Non-pigmented ciliary epithelial cell (primary cell): ENCODE data around the gene FMNL1.

Experiments used
- DNase-seq: peaks from one replicate; pipeline ENCODE4 v3.0.0-alpha.2; 2010; ENCODE audit warnings: low read depth

Gene FMNL1

DNA sequence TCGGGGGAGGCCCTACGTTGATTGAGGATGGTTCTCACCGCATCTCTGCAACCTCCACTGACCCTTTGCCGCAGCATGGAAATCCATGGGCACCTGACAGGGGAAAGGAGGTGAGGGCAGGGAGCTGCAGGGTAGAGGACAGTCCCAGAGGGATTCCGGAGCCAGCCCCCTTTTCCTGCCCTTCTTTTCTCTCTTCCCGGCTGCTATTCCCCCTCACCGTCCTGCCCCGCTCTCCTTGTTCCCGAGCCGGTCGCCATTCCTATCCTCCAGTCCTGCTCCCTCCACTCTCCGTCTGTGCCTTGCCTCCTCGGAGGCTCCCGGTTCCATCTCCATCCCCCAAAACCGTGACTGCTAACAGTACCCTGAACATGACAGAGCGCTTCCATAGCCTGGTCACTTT, 35.4 kb downstream of the FMNL1 start:
- no peak for DNase-seq

DNA sequence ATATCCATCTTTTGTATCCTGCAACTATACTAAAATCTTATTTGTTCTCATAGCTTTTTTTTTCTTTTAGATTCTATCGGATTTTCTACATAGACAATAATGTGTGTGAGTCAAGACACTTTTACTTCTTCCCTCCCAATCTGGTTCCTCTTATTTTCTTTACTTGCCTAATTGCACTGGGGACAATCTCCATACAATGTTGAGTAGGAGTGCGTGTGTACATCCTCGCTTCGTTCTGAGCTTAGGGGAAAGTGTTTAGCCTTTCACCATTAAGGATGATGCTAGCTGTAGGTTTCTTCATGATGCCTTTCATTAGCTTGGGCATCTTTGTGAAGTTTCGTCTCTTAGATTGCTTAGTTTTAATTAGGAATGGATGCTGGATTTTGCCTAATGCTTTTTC, 37.3 kb downstream of the FMNL1 start:
- DNase-seq = no peak

DNA sequence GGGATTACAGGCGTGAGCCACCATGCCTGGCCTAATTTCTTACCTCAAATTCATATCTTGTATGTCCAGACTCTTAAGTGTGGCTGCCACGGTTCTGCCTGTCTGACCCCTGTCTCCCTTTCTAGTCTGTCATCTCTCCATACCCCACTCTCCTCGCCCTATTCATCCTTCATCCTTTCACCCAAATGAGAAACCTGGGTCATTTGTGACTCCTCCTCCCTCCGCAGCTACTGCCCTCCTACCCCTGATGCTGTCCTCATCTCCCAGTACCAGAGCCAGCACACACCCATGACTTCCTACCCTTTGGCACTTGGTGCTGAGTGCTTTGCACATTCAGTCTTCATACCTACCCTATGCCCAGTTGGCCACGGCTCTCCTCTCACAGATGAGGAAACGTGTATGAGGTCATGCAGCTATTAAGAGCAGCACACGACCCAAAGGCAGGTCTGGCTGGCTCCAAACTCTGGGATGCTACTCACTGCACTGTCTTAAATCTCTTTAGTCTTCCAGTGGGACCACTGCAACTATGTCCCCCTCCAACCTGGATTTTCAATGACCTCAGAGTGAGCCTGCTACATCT, 38.6 kb downstream of the FMNL1 start:
- DNase-seq = no peak

DNA sequence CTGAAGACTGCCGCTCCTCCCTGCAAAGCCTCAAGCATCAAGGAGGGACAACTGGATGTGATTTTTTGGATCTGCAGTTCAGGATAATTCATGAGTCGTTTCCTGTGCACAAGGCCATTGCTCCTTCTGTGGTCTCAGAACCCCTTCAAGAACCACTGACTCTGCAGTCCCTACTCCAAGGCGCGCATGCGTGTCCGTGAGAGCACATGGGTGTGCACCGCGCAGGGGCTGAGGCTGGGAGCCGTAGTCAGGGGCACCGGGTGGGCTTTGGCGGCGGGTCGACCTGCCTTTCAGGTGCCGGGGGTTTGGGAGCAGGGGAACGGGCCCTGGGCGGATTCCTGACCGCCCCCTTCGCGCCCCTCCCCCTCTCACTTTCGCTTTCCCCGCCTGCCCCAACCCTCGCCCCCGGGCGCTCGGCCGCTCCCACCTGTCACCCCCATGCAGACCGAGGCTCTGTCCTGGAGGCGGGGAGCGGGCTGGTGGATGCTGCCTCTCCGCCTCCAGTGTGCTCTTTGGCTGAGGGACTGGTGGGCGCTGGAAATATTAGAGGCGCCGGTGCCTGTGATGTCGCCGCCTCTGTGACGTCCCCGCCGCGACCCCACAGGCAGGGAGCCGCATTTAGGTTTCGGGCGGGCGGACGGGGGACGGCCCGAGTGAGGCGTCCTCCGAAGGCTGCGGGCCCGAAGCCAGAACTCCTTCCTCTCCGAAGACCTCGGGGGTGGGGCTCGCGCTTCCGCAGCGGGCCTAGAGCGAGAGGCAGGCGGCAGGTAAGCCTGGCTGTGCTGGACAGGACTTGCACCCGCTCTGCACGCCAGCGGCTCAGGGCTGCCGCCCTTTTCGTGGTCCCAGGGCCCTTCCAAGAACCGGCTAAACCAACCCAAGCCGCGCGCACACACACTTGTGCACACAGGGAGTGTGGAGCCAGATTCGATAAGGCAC, 40.2 kb downstream of the FMNL1 start, which contains the start of gene SPATA32:
TSS of gene SPATA32 (minus strand) at position 518 of the 939 bp plus-strand sequence. CDS start at position 440, 78 bp downstream.
- DNase-seq = no peak

DNA sequence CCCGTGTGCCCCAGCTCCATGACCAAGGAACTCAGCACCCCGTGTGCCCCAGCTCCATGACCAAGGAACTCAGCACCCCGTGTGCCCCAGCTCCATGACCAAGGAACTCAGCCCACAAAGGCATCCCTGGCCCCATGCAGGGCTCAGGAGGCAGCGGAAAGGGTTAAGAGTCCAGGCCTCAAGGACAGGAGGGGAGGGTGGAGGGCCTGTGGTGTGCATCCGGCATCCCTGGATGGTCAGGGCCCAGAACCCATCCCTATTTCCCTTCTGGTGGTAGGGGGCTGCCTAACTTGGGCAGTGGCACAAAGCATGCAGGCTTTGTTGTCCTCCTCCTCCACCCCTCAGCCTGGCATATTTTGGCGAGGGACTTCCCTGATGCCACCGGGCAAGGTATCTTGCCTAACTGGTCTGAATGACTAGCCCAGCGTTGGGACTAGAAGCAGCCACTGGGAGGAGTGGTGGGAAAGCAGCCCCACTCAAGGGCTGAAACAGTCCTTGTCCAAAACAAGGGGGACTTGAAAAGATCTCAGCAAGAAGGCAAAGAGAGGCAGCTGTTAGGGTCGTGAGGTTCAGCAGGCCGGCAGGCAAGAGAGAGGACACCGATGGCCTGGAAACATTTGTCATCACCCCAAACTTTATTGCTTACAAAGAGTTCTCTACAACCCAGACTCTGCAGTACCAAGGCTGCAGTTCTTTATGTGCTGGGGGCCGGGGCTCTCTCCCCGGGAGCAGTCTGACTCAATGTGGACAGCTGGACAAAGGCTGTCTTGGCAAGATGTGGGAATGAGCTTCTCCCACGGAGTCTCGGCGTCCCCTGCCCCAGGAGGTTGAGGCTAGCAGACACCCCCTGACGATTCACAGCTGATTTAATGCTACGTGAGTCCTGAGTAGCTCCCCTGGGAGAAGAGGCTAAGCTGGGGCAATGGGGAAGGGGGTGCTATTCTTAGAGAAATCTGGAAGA, 41.1 kb downstream of the FMNL1 start:
- DNase-seq = no peak

DNA sequence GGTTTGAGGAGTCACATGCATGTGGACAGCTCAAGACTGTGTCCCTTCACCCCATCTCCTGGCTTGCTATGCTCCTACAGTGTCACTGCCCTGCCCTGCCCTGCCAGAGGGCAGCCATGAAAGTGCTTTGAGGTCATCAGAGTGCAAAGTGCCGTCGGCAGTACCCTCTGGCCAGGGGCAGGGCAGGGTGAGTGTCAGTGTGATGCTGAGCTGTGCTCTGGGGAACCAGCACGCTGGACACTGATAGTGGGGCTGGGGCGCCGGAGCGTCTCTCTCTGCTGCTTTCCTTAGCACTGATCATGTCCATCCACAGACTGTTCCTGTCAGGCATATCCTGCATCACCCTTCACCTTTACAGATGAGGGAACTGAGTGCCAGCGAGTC, 41.8 kb downstream of the FMNL1 start:
- DNase-seq = no peak

DNA sequence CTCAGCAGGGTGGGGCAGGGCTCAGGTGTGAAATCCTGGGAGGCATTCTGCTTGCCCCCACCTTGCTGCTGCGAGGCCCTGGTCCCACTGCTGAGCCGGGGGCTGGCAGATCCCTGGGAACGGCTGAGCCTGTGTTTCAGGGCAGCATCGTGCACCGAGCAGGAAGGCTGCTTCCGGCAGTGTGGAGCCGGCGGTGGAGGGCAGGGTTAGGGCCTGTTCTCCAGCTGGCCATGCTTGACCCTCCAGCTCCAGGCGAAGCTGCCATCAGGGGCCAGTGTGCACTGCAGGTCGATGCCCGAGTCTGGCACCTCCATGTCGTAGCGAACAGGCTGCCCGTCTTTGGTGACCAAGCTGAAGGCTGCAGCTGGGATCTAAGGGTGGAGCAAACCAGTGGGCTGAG, 42.7 kb downstream of the FMNL1 start:
- DNase-seq = no peak

DNA sequence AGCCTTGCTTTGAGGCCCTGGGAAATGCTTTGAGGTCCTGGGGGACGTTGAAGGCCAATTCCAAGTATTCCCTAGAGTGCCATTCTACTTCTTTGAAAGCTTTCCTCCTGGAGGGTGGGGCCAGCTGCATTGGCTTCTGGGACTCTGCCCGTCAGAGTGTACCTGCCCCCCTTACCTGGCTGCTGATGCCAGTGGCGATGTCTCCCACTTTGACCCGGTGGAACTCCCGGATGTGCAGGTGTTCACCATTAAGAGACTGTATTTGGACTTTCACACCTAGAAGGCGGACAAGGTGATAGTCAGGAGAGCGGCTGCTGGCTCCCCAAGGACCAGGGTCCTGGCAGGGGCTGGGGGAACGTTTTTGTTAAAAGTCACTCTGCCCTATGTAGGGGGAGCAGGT, 43.3 kb downstream of the FMNL1 start:
- no peak for DNase-seq

DNA sequence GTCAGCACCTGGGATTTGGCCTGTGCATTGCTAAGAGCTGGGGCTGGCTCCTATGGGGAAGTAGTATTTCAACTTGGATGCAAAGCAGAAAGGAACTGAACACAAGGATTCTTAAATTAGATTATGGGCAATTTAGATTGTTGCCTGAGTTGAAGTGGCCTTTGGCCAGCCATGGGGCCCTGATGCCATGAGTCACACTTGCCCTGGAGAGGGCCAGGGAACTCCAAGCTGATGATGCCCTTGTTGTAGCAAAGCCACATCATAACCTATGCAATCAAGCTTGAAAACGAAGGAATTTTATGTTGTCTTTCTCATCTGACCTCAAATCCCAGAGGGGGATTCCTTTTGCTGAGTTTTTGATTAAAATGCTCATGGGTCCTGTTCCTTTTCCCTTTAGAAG, 44.1 kb downstream of the FMNL1 start:
- DNase-seq = no peak

DNA sequence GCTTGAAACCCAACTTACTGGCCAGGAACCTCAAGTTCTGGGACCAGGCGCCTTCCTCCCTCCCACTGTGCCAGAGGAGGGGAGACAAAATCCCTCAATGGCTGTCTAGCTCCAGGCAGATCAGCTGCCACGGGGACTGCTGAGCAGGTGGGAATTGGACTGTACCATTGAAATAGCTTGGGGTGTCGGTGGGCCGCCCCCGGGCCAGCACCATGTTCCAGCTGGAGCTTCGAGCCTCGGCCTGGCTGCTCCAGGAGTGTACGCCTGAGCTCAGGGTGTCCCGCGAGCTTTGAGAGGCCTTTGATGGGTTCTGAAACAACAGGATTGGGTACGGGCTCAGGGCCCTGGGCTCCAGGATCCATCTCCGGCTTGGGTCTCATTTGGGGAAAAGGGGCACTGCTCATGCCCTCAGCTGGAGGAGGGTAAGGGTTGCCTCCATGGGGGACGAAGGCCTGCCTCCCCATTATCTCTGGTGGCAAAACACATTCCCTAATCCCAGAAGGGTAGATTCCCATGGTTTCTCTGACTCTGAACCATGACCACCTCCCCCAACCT, 44.8 kb downstream of the FMNL1 start:
- DNase-seq = no peak

DNA sequence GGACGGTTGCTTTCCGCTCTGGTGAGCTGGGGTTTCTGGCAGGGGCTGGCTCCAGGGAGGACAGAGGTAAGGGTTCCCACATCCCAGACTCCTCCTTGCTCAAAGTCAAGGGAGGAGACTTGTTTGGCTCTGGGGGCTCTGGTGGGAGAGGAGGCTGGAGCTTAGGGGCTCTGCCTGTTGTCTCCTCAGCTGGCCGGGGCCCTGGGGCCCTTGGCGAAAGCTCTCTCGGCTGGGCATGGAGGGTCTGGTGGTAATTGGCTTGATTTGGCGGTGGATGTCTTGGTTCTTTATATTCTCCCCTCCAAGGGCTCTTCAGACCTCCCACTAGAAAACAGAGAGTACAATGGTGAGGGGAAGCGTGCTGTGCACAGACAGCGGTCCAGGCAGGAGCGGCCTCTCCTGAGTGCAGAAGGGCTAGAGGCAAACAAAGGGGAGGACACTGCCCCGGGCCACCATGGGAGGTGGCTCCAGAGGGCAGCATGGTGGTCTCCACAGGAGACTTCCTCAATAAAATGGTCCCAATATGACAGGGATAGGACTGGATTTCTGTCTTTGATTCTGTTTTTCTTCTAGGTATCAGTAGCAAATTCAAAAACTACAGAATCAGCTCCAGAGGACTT, 45.9 kb downstream of the FMNL1 start:
- DNase-seq = no peak

DNA sequence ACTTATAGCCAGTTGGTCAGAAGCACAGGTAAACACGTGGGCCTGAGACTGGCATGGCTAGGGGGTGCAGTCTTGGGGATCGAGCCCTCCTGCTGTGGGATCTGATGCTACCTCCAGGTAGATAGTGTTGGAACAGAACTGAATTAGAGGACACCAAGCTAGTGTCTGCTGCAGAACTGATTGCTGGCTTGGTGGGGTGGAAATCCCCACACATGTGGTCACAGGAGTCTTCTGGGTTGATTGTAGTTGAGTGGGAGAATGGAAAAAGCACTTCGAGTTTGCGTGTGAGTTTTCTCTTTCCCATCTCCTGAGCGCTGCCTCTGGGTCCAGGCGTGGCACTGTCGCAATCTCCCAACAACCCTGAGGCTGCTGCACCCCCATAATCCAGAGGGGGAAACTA, 48.2 kb downstream of the FMNL1 start:
- DNase-seq = no peak

DNA sequence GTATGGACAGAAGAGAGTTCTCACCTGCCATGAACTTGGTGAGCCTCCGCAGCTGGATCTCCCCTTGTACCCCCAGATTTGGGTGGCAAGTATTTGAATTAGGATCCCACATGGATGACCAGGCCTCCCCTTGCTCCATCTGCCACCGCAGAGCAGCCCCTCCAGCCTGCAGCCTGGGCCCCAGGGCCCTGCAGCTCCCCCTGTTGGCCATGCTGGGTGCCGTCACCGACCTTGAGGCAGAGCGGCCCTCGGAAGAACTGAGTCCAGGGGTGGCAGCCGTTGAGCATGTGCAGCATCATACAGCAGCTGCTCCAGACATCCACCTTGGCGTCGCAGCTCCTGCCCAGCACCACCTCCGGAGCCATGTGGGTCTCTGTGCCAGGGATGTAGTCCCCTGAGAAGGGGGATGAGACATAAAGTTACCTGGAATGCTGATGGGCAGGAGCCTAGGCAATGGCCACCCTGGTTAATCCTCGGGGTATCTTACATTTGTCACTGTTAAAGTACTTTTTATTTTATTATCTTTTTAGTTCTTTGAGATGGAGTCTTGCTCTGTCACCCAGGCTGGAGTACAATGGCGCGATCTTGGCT, 49.2 kb downstream of the FMNL1 start:
- no peak for DNase-seq

DNA sequence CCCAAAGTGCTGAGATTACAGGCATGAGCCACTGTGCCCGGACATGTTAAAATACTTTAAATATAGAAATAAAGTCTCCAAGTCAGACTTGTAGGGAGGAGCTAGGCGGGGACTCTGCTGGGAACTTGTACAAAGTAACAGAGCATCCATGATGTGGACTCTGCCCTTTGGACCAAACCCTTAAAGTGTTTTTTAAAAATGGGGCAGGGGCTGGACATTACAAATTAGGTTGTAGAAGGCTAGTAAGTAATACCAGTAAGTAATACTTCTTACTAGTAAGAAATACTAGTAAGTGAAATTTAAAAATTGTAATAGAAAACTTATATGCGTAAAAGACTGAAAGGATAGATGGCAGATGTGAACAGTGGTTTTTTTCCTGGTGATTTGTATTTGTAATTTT, 49.9 kb downstream of the FMNL1 start:
- DNase-seq = no peak

DNA sequence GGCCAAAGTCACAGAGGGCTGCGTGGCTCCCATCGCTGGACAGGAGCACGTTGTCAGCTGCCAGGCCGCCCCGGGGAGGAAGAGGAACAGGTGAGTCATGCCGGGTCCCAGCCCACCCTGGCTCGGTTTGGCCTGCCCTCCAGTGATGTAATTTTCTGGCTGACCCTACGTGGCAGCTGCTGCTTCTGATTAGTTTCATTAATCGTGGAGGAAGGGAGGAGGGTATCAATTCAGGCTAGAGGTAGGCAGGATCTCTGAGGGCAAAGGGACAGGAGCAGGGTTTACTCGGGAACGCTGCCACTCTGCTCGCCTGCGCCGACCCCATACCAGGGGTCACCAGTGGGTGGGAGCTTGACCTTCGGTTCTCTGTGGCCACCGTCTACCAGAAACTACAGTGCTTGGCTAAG, 51.9 kb downstream of the FMNL1 start:
- no peak for DNase-seq

DNA sequence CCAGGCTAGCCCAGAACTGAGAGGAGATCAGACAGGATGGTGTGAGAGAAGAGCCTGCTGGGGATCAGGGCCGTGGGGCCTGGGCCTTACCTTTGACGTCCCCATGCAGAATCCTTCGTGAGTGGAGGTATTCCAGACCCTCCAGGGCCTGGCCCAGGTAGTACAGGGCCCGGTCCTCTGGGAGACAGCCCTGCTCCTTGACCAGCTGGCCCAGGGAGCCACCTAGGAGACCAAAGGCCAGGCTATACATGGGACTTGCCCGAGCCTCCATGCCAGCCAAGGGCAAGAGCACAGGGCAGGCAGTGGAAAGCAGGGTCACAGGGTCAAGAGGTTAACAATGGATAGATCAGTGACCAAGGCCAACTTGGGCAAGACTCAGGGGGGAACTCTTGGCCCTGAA, 52.3 kb downstream of the FMNL1 start:
- no peak for DNase-seq

DNA sequence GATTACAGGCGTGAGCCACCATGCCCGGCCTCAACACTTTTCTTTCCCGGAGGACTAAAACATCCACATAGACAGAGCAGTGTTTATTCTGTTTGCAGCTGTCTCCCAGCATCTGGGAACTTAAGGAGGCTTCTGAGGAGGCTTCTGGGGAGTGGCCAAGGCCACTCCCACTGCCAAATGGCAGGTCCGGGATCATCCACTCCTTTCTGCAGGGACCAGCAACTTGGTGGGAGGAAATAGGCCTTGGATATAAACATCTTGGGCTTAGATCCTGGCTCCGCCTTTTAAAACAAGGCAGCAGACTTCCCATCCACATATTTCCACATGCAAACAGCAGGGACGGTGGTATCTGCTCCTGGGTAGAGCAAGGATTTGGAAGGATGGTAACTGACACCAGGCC, 54.3 kb downstream of the FMNL1 start:
- no peak for DNase-seq

DNA sequence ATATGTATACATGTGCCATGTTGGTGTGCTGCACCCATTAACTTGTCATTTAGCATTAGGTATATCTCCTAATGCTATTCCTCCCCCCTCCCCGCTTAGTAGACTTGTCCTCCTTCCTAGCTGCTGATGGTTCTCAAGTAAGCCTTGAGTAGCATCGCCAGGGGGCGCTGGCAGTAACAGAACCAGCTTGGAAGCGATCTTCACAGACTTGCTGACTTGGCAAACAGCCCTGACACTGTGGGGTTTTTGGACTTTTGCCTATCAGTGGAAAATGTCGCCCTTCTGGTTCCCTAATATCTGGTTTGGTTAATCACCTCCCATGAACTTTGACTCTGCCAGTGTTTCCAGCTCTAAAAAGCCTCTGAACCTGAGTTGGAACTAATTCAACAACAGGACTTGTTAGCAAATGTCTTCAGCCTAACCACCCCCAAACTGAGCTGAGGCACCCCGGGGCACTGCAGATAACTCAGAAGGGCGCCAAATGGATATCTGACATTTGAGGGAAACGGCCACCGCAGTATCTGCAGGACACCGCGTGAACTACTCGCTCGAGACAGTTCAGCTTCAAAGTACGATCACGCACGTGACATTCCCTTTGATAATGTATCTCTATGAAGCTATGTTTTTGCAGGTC, 55.6 kb downstream of the FMNL1 start:
- DNase-seq = peak; percentile 72

DNA sequence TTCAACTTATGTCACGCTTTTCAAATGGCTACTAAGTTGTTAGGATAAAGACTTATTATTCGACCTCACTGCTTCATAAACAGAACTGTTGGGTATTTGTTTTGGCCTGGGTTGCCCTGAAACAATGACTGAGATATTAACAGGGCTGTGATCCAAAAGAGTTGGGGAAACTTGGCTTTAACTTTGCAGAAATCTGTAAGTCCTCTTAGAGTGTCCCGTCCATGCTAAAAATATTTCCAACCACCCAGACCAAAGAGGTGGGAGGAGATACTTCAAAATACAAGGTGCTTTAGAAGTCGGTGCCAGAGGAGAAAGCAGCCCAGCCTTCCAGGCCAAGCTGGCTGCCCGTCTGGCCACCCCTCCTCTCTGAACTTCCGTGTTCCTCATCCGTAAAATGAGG, 56.3 kb downstream of the FMNL1 start:
- DNase-seq = no peak

DNA sequence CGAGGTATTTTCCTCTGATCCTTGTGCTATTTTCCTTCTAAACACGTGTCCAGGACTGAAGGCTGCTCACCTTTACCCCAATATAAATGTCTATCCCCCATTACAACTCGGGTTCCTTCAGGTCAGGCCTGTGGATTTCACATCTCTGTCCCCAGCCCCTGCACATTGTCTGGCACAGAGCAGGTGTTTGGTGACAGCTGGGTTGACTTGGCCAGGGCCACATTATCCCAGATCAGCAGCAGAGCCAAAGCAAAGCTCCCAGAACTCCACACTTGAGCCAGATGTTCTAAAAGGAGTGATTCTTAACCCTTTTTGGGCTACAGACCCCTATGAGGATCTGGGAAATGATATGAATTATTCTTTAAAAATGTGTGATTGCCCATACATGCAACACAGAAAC, 58.2 kb downstream of the FMNL1 start:
- DNase-seq = no peak
